GM12878 (cell line): Measurements from ENCODE around the gene SLCO6A1. TPM values are rescaled to one million over a fixed set of nuclear protein-coding genes. Genes with fewer than 3 reads are reported as not detected.
"Not testable (repeated sequence)": the region's sequence is repeated elsewhere in the genome, so short reads cannot be mapped to it uniquely, and the experiment has no call there.

Experiments
- ATAC-seq: fragments of 200-7000 bp; cut with Tn5 transposase; 3 replicates; pipeline ENCODE4 v1.9.1; 2020; ENCODE audit warnings: mild to moderate bottlenecking, moderate library complexity
- BruUV-seq: library from RNA; stranded (reverse); fragments of 400-500 nt; replicated peaks from 2 replicates; lab custom pipeline; 2021; lab: Mats Ljungman, UMichigan
- CTCF ChIA-PET: fragments of 300-600 bp; sonication (Branson Sonifier 250); formaldehyde crosslinking; extraction: SDS; loops from one replicate; lab custom pipeline; 2021; ENCODE audit warnings: inconsistent platforms; lab: Yijun Ruan, JAX
- POLR2A ChIA-PET: fragments of 350-600 bp; formaldehyde crosslinking; extraction: SDS; loops from one replicate; lab custom pipeline; 2021; ENCODE audit warnings: inconsistent platforms; lab: Charles Lee
- RAD21 ChIA-PET: fragments of 300-600 bp; sonication (Branson Sonifier 250); formaldehyde crosslinking; loops from one replicate; lab custom pipeline; 2023; ENCODE audit warnings: antibody characterized with exemption; ENCODE audit not compliant: unreplicated experiment; lab: Charles Lee
- SMC1A ChIA-PET: fragments of 300-600 bp; sonication (Branson Sonifier 250); formaldehyde crosslinking; loops from one replicate; lab custom pipeline; 2023; ENCODE audit not compliant: unreplicated experiment, uncharacterized antibody; lab: Charles Lee
- DNase-seq: peaks from one replicate; pipeline ENCODE4 v3.0.0-alpha.2; 2011; ENCODE audit warnings: low read depth, low spot score
- FAIRE-seq: peaks from 3 replicates; lab custom pipeline; 2011; peaks lifted over from hg19 to GRCh38; lab: Jason Lieb, UNC
- H2AFZ ChIP-seq: 2 replicates; pipeline ENCODE4 v1.6.0; 2011; ENCODE audit warnings: low read depth, low read length, control low read depth; ENCODE audit not compliant: control insufficient read depth
- H3K27ac ChIP-seq: 2 replicates; pipeline ENCODE4 v1.5.1; 2011; ENCODE audit warnings: control low read depth; ENCODE audit not compliant: control insufficient read depth, insufficient read depth
- H3K27me3 ChIP-seq, 2 experiments: replicated peaks in 1 of 2; 2 replicates each; pipeline versions ENCODE4 v1.6.0 to v1.6.1; 2011; ENCODE audit warnings: low read length in 1 of 2; ENCODE audit not compliant: control insufficient read depth in 2 of 2, insufficient read depth in 2 of 2
- H3K36me3 ChIP-seq, 2 experiments: 2 replicates each; pipeline ENCODE4 v1.5.1; 2011; ENCODE audit warnings: low read length in 1 of 2; ENCODE audit not compliant: control insufficient read depth in 2 of 2, insufficient read depth in 2 of 2
- H3K4me1 ChIP-seq: 2 replicates; pipeline ENCODE4 v1.6.1; 2011; ENCODE audit warnings: mild to moderate bottlenecking, low read length, moderate library complexity, mixed read lengths; ENCODE audit not compliant: control insufficient read depth, insufficient read depth
- H3K4me2 ChIP-seq: 2 replicates; pipeline ENCODE4 v1.6.0; 2011; ENCODE audit warnings: control low read depth; ENCODE audit not compliant: control insufficient read depth, insufficient read depth
- H3K4me3 ChIP-seq: fragments of 200-600 bp; sonication (generic); 2 replicates; pipeline ENCODE4 v1.5.1; 2016
- H3K79me2 ChIP-seq: 2 replicates; pipeline ENCODE4 v1.6.0; 2011; ENCODE audit warnings: low read length; ENCODE audit not compliant: control insufficient read depth, insufficient read depth
- H3K9ac ChIP-seq: 2 replicates; pipeline ENCODE4 v1.8.0; 2011; ENCODE audit warnings: low read length, control low read depth, mixed read lengths; ENCODE audit not compliant: control insufficient read depth, insufficient read depth
- H3K9me3 ChIP-seq: replicated peaks from 3 replicates; pipeline ENCODE4 v1.5.1; 2011; ENCODE audit warnings: mild to moderate bottlenecking, low read length; ENCODE audit not compliant: control insufficient read depth, insufficient read depth
- H4K20me1 ChIP-seq: 2 replicates; pipeline ENCODE4 v1.6.0; 2011; ENCODE audit not compliant: control insufficient read depth, insufficient read depth
- ASH2L ChIP-seq: fragments of 300-600, 200-600 bp; sonication (generic); IDR thresholded peaks from 2 replicates; pipeline ENCODE4 v1.6.1; 2017; ENCODE audit warnings: low read depth, mild to moderate bottlenecking, borderline replicate concordance
- ATF7 ChIP-seq: fragments of 450-650 bp; IDR thresholded peaks from 2 replicates; pipeline ENCODE4 v1.6.1; 2016; ENCODE audit warnings: low read depth, mild to moderate bottlenecking
- DPF2 ChIP-seq: fragments of 450-650 bp; IDR thresholded peaks from 2 replicates; pipeline ENCODE4 v1.6.1; 2017; ENCODE audit warnings: mild to moderate bottlenecking
- EZH2 ChIP-seq: IDR thresholded peaks from 2 replicates; pipeline ENCODE4 v1.6.1; 2012; ENCODE audit warnings: low read depth, mild to moderate bottlenecking, control low read depth, inconsistent platforms, low read length, borderline replicate concordance; ENCODE audit not compliant: control insufficient read depth
- JUND ChIP-seq: IDR thresholded peaks from 2 replicates; pipeline ENCODE4 v1.6.1; 2012; ENCODE audit warnings: low read depth, mild to moderate bottlenecking, low read length, improper control_type of control experiment, moderate library complexity
- NRF1 ChIP-seq: conservative IDR thresholded peaks from 2 replicates; pipeline ENCODE4 v1.6.1; 2011; ENCODE audit warnings: mild to moderate bottlenecking, low read depth, low read length, improper control_type of control experiment
- RAD21 ChIP-seq: IDR thresholded peaks from 2 replicates; pipeline ENCODE4 v1.6.1; 2011; ENCODE audit warnings: mild to moderate bottlenecking, low read depth, low read length, moderate library complexity; ENCODE audit not compliant: insufficient read depth
- RFX5 ChIP-seq: IDR thresholded peaks from 2 replicates; pipeline ENCODE4 v1.6.1; 2011; ENCODE audit warnings: low read depth, low read length, improper control_type of control experiment
- WGBS: methylation state at CpG from one replicate; pipeline ENCODE4 v1.1.6; 2016; ENCODE audit warnings: low lambda C conversion rate; ENCODE audit not compliant: insufficient replicate concordance, insufficient coverage; ENCODE audit errors: missing lambda C conversion rate; 5-methylcytosine and 5-hydroxymethylcytosine counted together
- in situ Hi-C: fragments of 300-500 bp; cut with MboI; formaldehyde crosslinking; loops from 9 replicates; pipeline ENCODE4 v1.14.3; 2018; ENCODE audit warnings: mixed read lengths
- intact Hi-C: fragments of 100-400 bp; cut with micrococcal nuclease; formaldehyde crosslinking; loops from one replicate; pipeline ENCODE4 v1.14.2; 2022; ENCODE audit not compliant: unreplicated experiment
- polyA plus RNA-seq, 11 experiments: library from polyadenylated mRNA; depleted of rRNA in 4 of 11; unstranded in 6 of 11; stranded (reverse) in 5 of 11; fragments of >200 nt; fragmentation: Nextera tagmentation in 4 of 11; fragmentation: Illumina TruSeq in 1 of 11; extraction: Ambion mirVana in 4 of 11; extraction: Trizol in 1 of 11; gene quantifications; 1 replicate in 1 of 11; 2 replicates in 10 of 11; pipeline versions ENCODE4 v1.2.1 to v1.2.3, GENCODE V29; 2011 to 2016; ENCODE audit warnings: inconsistent platforms in 2 of 11, missing spikeins in 2 of 11, low read depth in 1 of 11
- total RNA-seq, 4 experiments: library from RNA; depleted of rRNA in 3 of 4; stranded (reverse); fragments of >200 nt in 3 of 4; fragmentation: Illumina TruSeq in 1 of 4; extraction: Trizol in 1 of 4; gene quantifications; 2 replicates each; pipeline versions ENCODE4 v1.2.1 to v1.2.3, GENCODE V29; 2013 to 2021

Gene SLCO6A1
- total and polyA plus RNA-seq, 10 of the 15 experiments (the other 5 are each of a cell fraction or from before 2014, with no cell fraction given): not detected

DNA sequence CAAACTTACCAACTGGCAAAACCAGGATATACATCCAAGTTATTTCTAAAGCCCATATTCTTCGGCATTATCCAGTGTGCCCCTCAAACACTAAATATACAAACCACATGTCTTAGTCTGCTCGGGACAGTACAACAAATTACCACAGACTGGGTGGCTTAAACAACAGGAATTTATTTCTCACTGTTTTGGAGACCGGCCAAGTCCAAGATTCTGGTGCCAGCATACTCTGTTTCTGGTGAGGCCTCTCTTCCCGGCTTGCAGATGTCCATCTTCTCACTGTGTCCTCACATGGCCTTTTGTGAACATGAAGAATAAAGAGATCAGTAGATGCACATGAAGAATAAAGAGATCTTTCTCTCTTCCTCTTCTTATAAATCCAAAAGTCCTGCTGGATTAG is 12.9 kb upstream of the SLCO6A1 start (continued):
- no peak for TF ChIP-seq ATF7
- no peak for TF ChIP-seq RAD21
- TF ChIP-seq JUND: no peak
- TF ChIP-seq DPF2: no peak
- no peak for TF ChIP-seq EZH2

DNA sequence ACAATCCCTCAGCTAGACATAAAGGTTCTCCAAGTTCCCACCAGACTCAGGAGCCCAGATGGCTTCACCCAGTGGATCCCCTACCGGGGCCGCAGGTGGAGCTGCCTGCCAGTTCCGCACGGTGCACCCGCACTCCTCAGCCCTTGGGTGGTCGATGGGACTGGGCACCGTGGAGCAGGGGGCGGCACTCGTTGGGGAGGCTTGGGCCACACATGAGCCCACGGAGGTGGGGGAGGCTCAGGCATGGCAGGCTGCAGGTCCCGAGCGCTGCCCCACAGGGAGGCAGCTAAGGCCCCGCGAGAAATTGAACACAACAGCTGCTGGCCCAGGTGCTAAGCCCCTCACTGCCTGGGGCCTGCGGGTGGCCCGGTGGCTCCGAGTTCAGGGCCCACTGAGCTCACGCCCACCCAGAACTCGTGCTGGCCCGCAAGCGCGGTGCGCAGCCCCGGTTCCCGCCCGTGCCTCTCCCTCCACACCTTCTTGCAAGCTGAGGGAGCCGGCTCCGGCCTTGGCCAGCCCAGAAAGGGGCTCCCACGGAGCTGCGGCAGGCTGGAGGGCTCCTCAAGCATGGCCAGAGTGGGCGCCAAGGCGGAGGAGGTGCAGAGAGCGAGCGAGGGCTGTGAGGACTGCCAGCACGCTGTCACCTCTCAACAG is 7.4 kb downstream of the SLCO6A1 start:
- H3K36me3 ChIP-seq, DNase-seq, in situ Hi-C loops, H3K9ac ChIP-seq, H4K20me1 ChIP-seq, H3K27me3 ChIP-seq, POLR2A ChIA-PET, intact Hi-C loops, FAIRE-seq, RAD21 ChIA-PET, H3K4me1 ChIP-seq, H2AFZ ChIP-seq, BruUV-seq, ATAC-seq, H3K79me2 ChIP-seq, H3K9me3 ChIP-seq, H3K27ac ChIP-seq, H3K4me2 ChIP-seq, H3K4me3 ChIP-seq, CTCF ChIA-PET: not testable (repeated sequence)
- WGBS: 51% methylated on average over 32 of the region's 35 CpGs
- SMC1A ChIA-PET: interaction anchor here (0.7 to 0.9 kb wide), 2 partner anchors 17 to 717 kb away, joined by 3 read pairs; no protein-coding TSS in a partner anchor

DNA sequence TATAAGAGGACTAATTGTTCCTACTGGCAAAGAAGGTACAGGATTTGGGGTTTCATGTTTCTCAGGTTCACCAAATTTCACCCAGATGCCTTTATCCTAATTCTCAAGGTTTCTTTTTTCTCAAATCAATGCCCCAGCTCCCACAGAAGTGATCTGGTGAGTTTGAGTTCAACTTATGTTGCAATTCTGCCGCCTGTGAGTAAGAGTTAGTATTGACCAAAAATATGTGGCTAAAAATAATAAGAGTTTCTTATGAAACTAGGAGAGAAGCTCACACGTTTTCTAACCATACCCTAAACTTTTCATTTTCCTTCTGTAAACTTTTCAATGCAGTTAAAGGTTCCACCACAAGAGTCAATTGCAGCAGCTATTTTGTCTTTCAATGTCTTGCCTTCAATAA is 15.1 kb downstream of the SLCO6A1 start:
- POLR2A ChIA-PET: no interaction called here
- Histone ChIP-seq H3K4me1 (no peaks in the 10 kb centered on the region), H3K9me3 (no peaks in the 10 kb centered on the region), H3K4me2 (no peak overlapping the region), H3K79me2 (no peaks in the 10 kb centered on the region), H3K27me3 (no peaks in the 10 kb centered on the region), H3K9ac (no peak overlapping the region), H3K36me3 (no peaks in the 10 kb centered on the region), H3K4me3 (no peak overlapping the region), H3K27ac (no peak overlapping the region), H4K20me1 (no peaks in the 10 kb centered on the region), H2AFZ (no peak overlapping the region)
- CTCF ChIA-PET: no interaction called here
- SMC1A ChIA-PET: no interaction called here
- in situ Hi-C loops (no loop called here), intact Hi-C loops (no loop called here)
- 42% methylated on average over 2 of the region's 2 CpGs for WGBS
- BruUV-seq: no TSS peak
- FAIRE-seq (no peak), ATAC-seq (no peak), DNase-seq (no peak)
- TF ChIP-seq NRF1: no peak
- no peak for TF ChIP-seq RFX5
- no peak for TF ChIP-seq ASH2L
- RAD21 ChIA-PET: no interaction called here
